GM21619 (cell line): ENCODE results near the gene RBKS.
"Not testable (repeated sequence)": the region's sequence is repeated elsewhere in the genome, so short reads cannot be mapped to it uniquely, and the experiment has no call there.

ENCODE experiments used
- ATAC-seq: cut with Tn5 transposase; IDR thresholded peaks from one replicate; pipeline ENCODE4 v1.9.1; 2021; ENCODE audit not compliant: unreplicated experiment

RBKS gene

GRCh38 chr2:27875089-27875881 lies 14.9 kb downstream of the RBKS start:
- ATAC-seq = no peak

GRCh38 chr2:27873091-27873490 lies 17.1 kb downstream of the RBKS start:
- no peak for ATAC-seq

GRCh38 chr2:27871802-27872201 lies 18.4 kb downstream of the RBKS start:
- ATAC-seq = no peak

- no peak for ATAC-seq
These were observed 19.5 kb downstream of the RBKS start for GRCh38 chr2:27870724-27871123.

GRCh38 chr2:27869763-27870162 lies 20.4 kb downstream of the RBKS start:
- ATAC-seq = no peak

GRCh38 chr2:27866237-27866636 lies 23.9 kb downstream of the RBKS start:
- ATAC-seq = no peak

- ATAC-seq = not testable (repeated sequence)
These were observed 26.2 kb downstream of the RBKS start for GRCh38 chr2:27863955-27864354.

GRCh38 chr2:27863146-27863545 lies 27.0 kb downstream of the RBKS start:
- no peak for ATAC-seq

GRCh38 chr2:27860111-27860510 lies 30.1 kb downstream of the RBKS start:
- no peak for ATAC-seq

- ATAC-seq = no peak
These were observed 32.6 kb downstream of the RBKS start for GRCh38 chr2:27857417-27858172.

- no peak for ATAC-seq
These were observed 33.2 kb downstream of the RBKS start for GRCh38 chr2:27856956-27857355.

- ATAC-seq = no peak
These were observed 33.8 kb downstream of the RBKS start for GRCh38 chr2:27856386-27856785.

- ATAC-seq = no peak
These were observed 34.7 kb downstream of the RBKS start for GRCh38 chr2:27855476-27855875.

- no peak for ATAC-seq
These were observed 35.8 kb downstream of the RBKS start for GRCh38 chr2:27854229-27854862.

GRCh38 chr2:27852691-27853090 lies 37.5 kb downstream of the RBKS start:
- ATAC-seq = no peak

- no peak for ATAC-seq
These were observed 40.5 kb downstream of the RBKS start for GRCh38 chr2:27849558-27850205.

GRCh38 chr2:27847333-27847732 lies 42.9 kb downstream of the RBKS start:
- ATAC-seq = no peak

GRCh38 chr2:27844821-27845255 lies 45.3 kb downstream of the RBKS start:
- ATAC-seq = no peak

- ATAC-seq = no peak
These were observed 46.2 kb downstream of the RBKS start for GRCh38 chr2:27843992-27844391.

- no peak for ATAC-seq
These were observed 47.3 kb downstream of the RBKS start for GRCh38 chr2:27842894-27843293.

GRCh38 chr2:27839022-27839618 lies 51.1 kb downstream of the RBKS start:
- no peak for ATAC-seq
